Spleen (tissue), 11 donors: ENCODE results near the gene DCX. TPM values are rescaled to one million over a fixed set of nuclear protein-coding genes. Genes with fewer than 3 reads are reported as not detected.

Experiments
- DNase-seq: peaks from one replicate; pipeline ENCODE4 v3.0.0-alpha.2; 2020
- H3K27ac ChIP-seq, 8 donors: fragments of 200-600 bp; sonication (generic) in 7 of 8; 1 replicate in 4 of 8; 2 replicates in 4 of 8; pipeline versions ENCODE4 v1.5.0 to v1.8.0; 2016 to 2021; ENCODE audit warnings: inconsistent platforms in 4 of 8, mild to moderate bottlenecking in 4 of 8, moderate library complexity in 1 of 8
- H3K27me3 ChIP-seq, 7 donors: fragments of 200-600 bp; sonication (generic) in 6 of 7; replicated peaks in 1 of 7; 1 replicate in 4 of 7; 2 replicates in 3 of 7; pipeline versions ENCODE4 v1.5.0 to v1.8.0; 2016 to 2021; ENCODE audit warnings: inconsistent platforms in 3 of 7, mild to moderate bottlenecking in 1 of 7
- H3K36me3 ChIP-seq, 6 donors: fragments of 200-600 bp; sonication (generic) in 5 of 6; 1 replicate in 4 of 6; 2 replicates in 2 of 6; pipeline versions ENCODE4 v1.5.0 to v1.8.0; 2016 to 2021; ENCODE audit warnings: inconsistent platforms in 2 of 6
- H3K4me1 ChIP-seq, 6 donors: fragments of 200-600 bp; sonication (generic) in 5 of 6; 1 replicate in 3 of 6; 2 replicates in 3 of 6; pipeline versions ENCODE4 v1.5.0 to v1.8.0; 2016 to 2021; ENCODE audit warnings: inconsistent platforms in 3 of 6
- H3K4me3 ChIP-seq, 8 donors: fragments of 200-600 bp; sonication (generic) in 7 of 8; 1 replicate in 4 of 8; 2 replicates in 4 of 8; pipeline versions ENCODE4 v1.5.0 to v1.8.0; 2016 to 2021; ENCODE audit warnings: inconsistent platforms in 4 of 8, mild to moderate bottlenecking in 4 of 8, moderate library complexity in 2 of 8
- H3K9me3 ChIP-seq, 8 donors: fragments of 200-600 bp; sonication (generic) in 7 of 8; 1 replicate in 4 of 8; 2 replicates in 4 of 8; pipeline versions ENCODE4 v1.5.0 to v1.8.0; 2016 to 2021; ENCODE audit warnings: inconsistent platforms in 4 of 8
- CTCF ChIP-seq, 11 experiments: fragments of 200-600 bp in 7 of 11; fragments of 450-650 bp in 4 of 11; sonication (generic) in 4 of 11; IDR thresholded peaks in 8 of 11; conservative IDR thresholded peaks in 3 of 11; 1 replicate in 7 of 11; 2 replicates in 4 of 11; pipeline versions ENCODE4 v1.4.0 to v1.8.0; 2016 to 2021; ENCODE audit warnings: antibody characterized with exemption in 11 of 11, inconsistent platforms in 4 of 11, mild to moderate bottlenecking in 1 of 11
- POLR2A ChIP-seq, 3 donors: fragments of 450-650 bp; IDR thresholded peaks; one replicate each; pipeline ENCODE4 v1.5.1; 2017; ENCODE audit warnings: antibody characterized with exemption in 3 of 3, mild to moderate bottlenecking in 1 of 3
- POLR2AphosphoS5 ChIP-seq, 3 donors: sonication (generic); formaldehyde crosslinking; IDR thresholded peaks; one replicate each; pipeline ENCODE4 v1.5.1; 2017; ENCODE audit warnings: antibody characterized with exemption in 3 of 3
- WGBS, 5 donors: extraction: QIAGEN DNeasy Blood & Tissue Kit in 3 of 5; methylation state at CpG; one replicate each; pipeline versions ENCODE4 v1.1.5 to v1.1.7; 2013 to 2018; 5-methylcytosine and 5-hydroxymethylcytosine counted together
- intact Hi-C: fragments of 100-400 bp; cut with DNase I; formaldehyde crosslinking; loops from one replicate; pipeline ENCODE4 v1.15.0; 2023; ENCODE audit warnings: low total_unique reads
- polyA plus RNA-seq, 3 donors: library from polyadenylated mRNA; stranded (reverse); fragments of 200-250 nt; gene quantifications; one replicate each; pipeline ENCODE4 v1.2.1, GENCODE V29; 2013
- total RNA-seq, 7 donors: library from RNA; depleted of rRNA in 3 of 7; stranded (reverse); fragments of >200 nt in 3 of 7; fragmentation: NEBNext Ultra II Directional in 4 of 7; extraction: Animal tissue kit (Norgen Biotek cat#: 25700) in 4 of 7; gene quantifications; one replicate each; pipeline versions ENCODE4 v1.1.0 to v1.2.1, GENCODE V29; 2016 to 2021
- donor health status: healthy with polysubstance abuse.
- donor health status: DM: no; HTN: no; CAD: no; lungs with moderate emphysema.
- donor health status: DM: no; HTN: no; CAD: no.
- donor health status: Bipolar disorder and iron deficiency.
- donor health status: healthy.
- donor health status: DM: no; HTN: no; CAD: no.
- donor health status: DM: yes; HTN: yes; CAD: no.

DCX gene
- total and polyA plus RNA-seq, 10 donors, result 0.02 to 0.06 (median 0.02) TPM; not detected in 7

DNA sequence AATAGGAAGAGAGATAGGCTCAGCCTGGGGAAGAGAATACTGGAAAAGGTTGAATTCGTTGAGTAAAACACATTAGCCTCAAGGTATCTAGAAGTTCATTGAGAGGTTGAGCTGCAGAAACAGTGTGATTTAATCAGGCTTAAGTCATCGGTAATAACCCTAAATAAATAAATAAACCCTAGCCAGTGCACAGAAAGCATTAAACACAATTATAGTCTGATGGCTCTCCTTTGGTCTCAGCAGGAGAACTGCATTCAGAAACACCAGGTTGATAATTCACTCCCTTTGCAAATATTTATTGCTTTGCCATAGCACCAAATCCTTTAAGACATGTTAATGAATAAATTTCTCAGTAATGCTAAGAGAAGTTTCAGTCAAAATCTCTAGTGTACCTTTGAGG lies 9.6 kb downstream of the DCX start:
- peaks cover 0 to 13% (median 0%) of the 10 kb centered on the region in 7 donors for H3K27me3 ChIP-seq
- 57 to 72% (median 60%) methylated on average over 2 of the region's 2 CpGs for WGBS, 5 donors
- H3K4me1 ChIP-seq, result no peaks in the 10 kb centered on the region
- no peak for TF ChIP-seq POLR2A (IDR thresholded peaks at IDR 0.05)
- TF ChIP-seq POLR2AphosphoS5 (IDR thresholded peaks at IDR 0.05), result no peak
- no peak for TF ChIP-seq CTCF (IDR thresholded peaks at IDR 0.05 in 8 of 11, conservative IDR thresholded peaks at IDR 0.05 in 3 of 11)
- no peak overlapping the region for H3K4me3 ChIP-seq
- DNase-seq, result no peak
- no peak overlapping the region for H3K27ac ChIP-seq
- no peaks in the 10 kb centered on the region for H3K9me3 ChIP-seq
- intact Hi-C loops, result no loop called here
- no peaks in the 10 kb centered on the region for H3K36me3 ChIP-seq

DNA sequence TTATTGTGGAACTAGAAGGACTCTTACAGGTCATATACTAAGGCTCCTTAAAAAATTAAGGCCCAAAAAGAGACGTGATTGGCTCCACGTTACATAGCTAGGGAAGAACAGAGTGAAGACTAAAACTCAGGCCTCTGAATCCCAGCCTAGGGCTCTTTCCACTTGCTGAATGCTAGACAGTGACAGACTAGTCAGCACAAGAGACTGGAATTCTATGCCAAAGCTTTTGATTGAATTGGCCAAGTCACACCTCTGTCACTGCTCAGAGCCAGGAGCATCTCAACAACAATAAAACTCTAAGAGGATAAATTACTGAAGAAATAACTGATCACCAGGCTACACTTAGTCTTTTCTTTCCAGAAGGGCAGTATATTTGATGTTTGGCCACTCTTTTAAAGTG lies 16.8 kb downstream of the DCX start:
- TF ChIP-seq POLR2A (IDR thresholded peaks at IDR 0.05) (no peak), CTCF (IDR thresholded peaks at IDR 0.05 in 8 of 11, conservative IDR thresholded peaks at IDR 0.05 in 3 of 11) (no peak), POLR2AphosphoS5 (IDR thresholded peaks at IDR 0.05) (no peak)
- WGBS, 5 donors, result 57 to 85% (median 80%) methylated on average over 2 of the region's 2 CpGs
- Histone ChIP-seq H3K4me1 (no peaks in the 10 kb centered on the region), H3K36me3 (no peaks in the 10 kb centered on the region), H3K4me3 (no peak overlapping the region), H3K27me3 (peaks cover 0 to 15% (median 0%) of the 10 kb centered on the region in 7 donors), H3K27ac (no peak overlapping the region), H3K9me3 (no peaks in the 10 kb centered on the region)
- intact Hi-C loops, result no loop called here
- no peak for DNase-seq

- no peaks in the 10 kb centered on the region for H3K9me3 ChIP-seq
- no peak overlapping the region for H3K4me3 ChIP-seq
- H3K36me3 ChIP-seq, result no peaks in the 10 kb centered on the region
- no peak for TF ChIP-seq POLR2A (IDR thresholded peaks at IDR 0.05)
- TF ChIP-seq POLR2AphosphoS5 (IDR thresholded peaks at IDR 0.05), result no peak
- TF ChIP-seq CTCF (IDR thresholded peaks at IDR 0.05 in 8 of 11, conservative IDR thresholded peaks at IDR 0.05 in 3 of 11), result no peak
- no peaks in the 10 kb centered on the region for H3K4me1 ChIP-seq
- no peak for DNase-seq
- intact Hi-C loops, result no loop called here
- H3K27ac ChIP-seq, result no peak overlapping the region
- peaks cover 0 to 10% (median 0%) of the 10 kb centered on the region in 7 donors for H3K27me3 ChIP-seq
- 15 to 42% (median 35%) methylated on average over 1 of the region's 1 CpG for WGBS, 5 donors
These were observed 17.4 kb downstream of the DCX start for GRCh38 chrX:111394569-111394968.

- no peak for DNase-seq
- Histone ChIP-seq H3K4me1 (no peaks in the 10 kb centered on the region), H3K27ac (no peak overlapping the region), H3K27me3 (peaks cover 0 to 16% (median 0%) of the 10 kb centered on the region in 7 donors), H3K9me3 (no peaks in the 10 kb centered on the region), H3K36me3 (no peaks in the 10 kb centered on the region), H3K4me3 (no peak overlapping the region)
- 47 to 72% (median 62%) methylated on average over 3 of the region's 3 CpGs for WGBS, 5 donors
- TF ChIP-seq POLR2A (IDR thresholded peaks at IDR 0.05), result no peak
- TF ChIP-seq CTCF (IDR thresholded peaks at IDR 0.05 in 8 of 11, conservative IDR thresholded peaks at IDR 0.05 in 3 of 11), result no peak
- no peak for TF ChIP-seq POLR2AphosphoS5 (IDR thresholded peaks at IDR 0.05)
- intact Hi-C loops, result no loop called here
These were observed 24.4 kb downstream of the DCX start for GRCh38 chrX:111387470-111388070.
